ENCODE results near the gene VEGFC.
A peak's percentile ranks its signal among the peaks of the same experiment; 100 is the strongest.

The VEGFC gene

DNA sequence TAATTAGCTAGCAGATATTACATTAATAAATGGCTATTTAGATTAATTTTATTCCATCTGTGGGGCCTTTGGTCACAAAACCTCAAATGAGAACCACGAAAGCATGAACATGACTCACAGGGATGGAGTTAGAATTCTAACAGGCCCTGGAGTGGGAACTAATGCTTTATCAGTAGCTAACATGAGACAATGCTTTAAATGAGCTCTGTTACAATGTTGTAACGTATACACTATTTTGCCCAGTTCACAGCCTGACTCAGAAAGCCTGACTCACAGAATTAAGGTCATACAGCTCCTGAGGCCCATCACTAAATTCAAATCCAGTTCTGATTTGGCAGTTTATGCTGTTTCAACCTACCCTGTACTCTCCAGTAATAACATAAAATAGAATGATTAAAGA lies 23.2 kb downstream of the VEGFC start:
- peak; percentile 96 for DNase-seq (ENCODE audit: low read depth)
- no peak overlapping the region for H3K4me3 ChIP-seq (replicated peaks; ENCODE audit: low read depth, low read length)
- TF ChIP-seq, protein P1, sequence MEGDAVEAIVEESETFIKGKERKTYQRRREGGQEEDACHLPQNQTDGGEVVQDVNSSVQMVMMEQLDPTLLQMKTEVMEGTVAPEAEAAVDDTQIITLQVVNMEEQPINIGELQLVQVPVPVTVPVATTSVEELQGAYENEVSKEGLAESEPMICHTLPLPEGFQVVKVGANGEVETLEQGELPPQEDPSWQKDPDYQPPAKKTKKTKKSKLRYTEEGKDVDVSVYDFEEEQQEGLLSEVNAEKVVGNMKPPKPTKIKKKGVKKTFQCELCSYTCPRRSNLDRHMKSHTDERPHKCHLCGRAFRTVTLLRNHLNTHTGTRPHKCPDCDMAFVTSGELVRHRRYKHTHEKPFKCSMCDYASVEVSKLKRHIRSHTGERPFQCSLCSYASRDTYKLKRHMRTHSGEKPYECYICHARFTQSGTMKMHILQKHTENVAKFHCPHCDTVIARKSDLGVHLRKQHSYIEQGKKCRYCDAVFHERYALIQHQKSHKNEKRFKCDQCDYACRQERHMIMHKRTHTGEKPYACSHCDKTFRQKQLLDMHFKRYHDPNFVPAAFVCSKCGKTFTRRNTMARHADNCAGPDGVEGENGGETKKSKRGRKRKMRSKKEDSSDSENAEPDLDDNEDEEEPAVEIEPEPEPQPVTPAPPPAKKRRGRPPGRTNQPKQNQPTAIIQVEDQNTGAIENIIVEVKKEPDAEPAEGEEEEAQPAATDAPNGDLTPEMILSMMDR (IDR thresholded peaks at IDR 0.05; ENCODE audit: low read length, missing control alignments): no peak

DNA sequence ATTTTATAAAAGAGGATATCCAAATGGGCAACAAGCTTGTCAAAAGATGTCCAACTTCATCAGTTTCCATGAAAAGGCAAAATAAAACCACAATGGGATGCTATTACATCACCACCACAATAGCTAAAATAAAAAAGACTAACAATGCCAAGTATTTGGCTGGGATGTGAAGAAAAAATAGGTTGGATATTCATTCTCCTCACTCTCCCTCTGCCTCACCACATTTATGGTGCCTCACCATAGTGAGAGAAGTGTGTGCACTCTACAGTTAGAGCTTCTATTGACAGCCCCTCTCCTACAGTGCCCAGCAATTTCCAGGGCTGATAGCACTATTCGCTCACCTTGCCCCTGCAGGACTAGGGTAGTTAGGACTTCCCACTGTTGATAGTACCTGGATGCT lies 25.5 kb downstream of the VEGFC start:
- no peak overlapping the region for H3K4me3 ChIP-seq (replicated peaks; ENCODE audit: low read depth, low read length)
- peak; percentile 82 for DNase-seq (ENCODE audit: low read depth)
- TF ChIP-seq, protein P1 (IDR thresholded peaks at IDR 0.05; ENCODE audit: low read length, missing control alignments): no peak

DNA sequence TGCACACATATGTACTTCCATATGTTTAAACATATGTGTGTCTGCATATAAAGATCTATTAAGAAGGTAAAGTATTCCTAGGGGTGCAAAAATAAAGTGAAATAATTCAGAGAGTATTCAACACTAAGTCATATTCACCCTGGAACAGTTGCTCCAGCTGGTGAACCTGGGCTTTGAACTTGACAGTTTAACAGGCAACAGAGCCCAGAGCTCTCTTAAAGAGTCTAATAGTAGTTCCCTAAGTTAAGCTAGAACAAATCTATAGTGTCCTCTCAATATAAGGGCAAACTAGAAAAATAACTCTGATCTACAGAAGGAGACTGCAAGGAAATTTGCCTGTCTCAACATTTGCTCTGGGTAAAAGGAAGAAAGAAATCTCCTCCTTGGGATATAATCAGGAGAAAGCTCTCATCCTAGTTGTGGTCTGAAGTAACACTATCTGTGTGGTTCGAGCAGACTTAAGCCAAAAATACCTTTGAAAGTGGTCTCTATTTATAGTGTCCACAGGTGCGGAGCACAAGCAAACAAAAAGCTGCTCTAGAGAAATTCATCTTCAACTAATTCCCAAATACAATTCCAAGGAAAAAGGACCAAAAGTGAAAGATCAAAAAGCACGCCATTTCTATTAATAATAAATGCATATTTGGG lies 29.9 kb downstream of the VEGFC start:
- no peak overlapping the region for H3K4me3 ChIP-seq (replicated peaks; ENCODE audit: low read depth, low read length)
- TF ChIP-seq, protein P1 (IDR thresholded peaks at IDR 0.05; ENCODE audit: low read length, missing control alignments): no peak
- DNase-seq (ENCODE audit: low read depth): no peak

DNA sequence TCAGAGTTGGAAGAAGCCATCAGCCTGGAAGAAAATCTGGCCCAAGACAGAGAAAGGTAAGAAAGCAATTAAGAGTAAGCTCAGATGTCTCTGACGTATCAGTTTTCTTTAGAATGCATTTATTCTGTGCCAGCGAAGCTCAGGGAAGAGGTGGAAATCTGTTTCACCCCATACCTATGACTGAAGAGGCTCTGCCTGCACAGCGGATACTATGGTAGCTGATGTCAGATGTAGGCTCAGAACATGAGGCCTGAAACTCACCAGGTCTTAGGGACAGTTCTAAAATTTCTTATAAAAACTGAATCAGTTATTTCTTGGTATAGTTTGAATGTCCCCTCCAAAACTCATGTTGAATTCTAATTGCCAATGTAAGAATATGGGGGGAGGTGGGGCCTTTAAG lies 30.9 kb downstream of the VEGFC start:
- no peak overlapping the region for H3K4me3 ChIP-seq (replicated peaks; ENCODE audit: low read depth, low read length)
- TF ChIP-seq, protein P1 (IDR thresholded peaks at IDR 0.05; ENCODE audit: low read length, missing control alignments): no peak
- no peak for DNase-seq (ENCODE audit: low read depth)

- TF ChIP-seq, protein P1 (IDR thresholded peaks at IDR 0.05; ENCODE audit: low read length, missing control alignments): no peak
- DNase-seq (ENCODE audit: low read depth): peak; percentile 60
These were observed 32.3 kb downstream of the VEGFC start for GRCh38 chr4:176760471-176760870.

DNA sequence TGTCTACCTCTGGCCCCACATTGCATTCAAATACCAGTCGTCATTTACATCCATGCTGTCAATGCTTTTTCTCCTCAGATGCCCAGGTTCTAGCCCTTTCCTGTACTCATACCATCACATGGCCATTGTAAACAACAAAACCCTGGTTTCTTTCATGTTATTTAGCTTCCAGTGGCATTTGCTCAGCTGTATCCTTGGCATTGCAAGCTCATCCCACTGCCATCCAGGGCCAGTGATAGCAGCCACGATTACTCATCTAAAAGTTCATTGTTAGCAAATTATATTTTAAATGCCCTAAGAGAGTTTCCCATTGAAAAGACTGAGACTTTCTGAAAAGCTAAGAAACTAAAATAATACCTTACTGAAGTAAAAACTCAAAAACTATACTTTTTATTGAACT lies 34.0 kb downstream of the VEGFC start:
- H3K4me3 ChIP-seq (replicated peaks; ENCODE audit: low read depth, low read length): no peak overlapping the region
- DNase-seq (ENCODE audit: low read depth): no peak
- TF ChIP-seq, protein P1 (IDR thresholded peaks at IDR 0.05; ENCODE audit: low read length, missing control alignments): no peak

More at GRCh38 chr4:176760471-176760870, 32.3 kb downstream of the VEGFC start:
- peak overlapping the region; percentile 22 for H3K4me3 ChIP-seq (replicated peaks; ENCODE audit: low read depth, low read length)

- no peak for DNase-seq (ENCODE audit: low read depth)
- TF ChIP-seq, protein P1 (IDR thresholded peaks at IDR 0.05; ENCODE audit: low read length, missing control alignments): no peak
- no peak overlapping the region for H3K4me3 ChIP-seq (replicated peaks; ENCODE audit: low read depth, low read length)
These were observed 34.4 kb downstream of the VEGFC start for GRCh38 chr4:176758323-176758722.
